ENCODE measurements around the gene GPR158. TPM values are rescaled to one million over a fixed set of nuclear protein-coding genes. Genes with fewer than 3 reads are reported as not detected.

GPR158 gene
- total and polyA plus RNA-seq, 2 donors from 2014 or later: 0.09 to 0.22 TPM

- Histone ChIP-seq H3K9ac (ENCODE audit: low read length in 3 of 3) (no peak overlapping the region), H3K9me3 (ENCODE audit: control insufficient read depth in 2 of 3, insufficient read depth in 1 of 3, low read length in 3 of 3) (no peaks in the 10 kb centered on the region), H3K4me1 (ENCODE audit: control insufficient read depth in 2 of 3, insufficient read depth in 2 of 3, low read depth in 1 of 3, low read length in 3 of 3) (peaks cover 0 to 11% (median 0%) of the 10 kb centered on the region in 3 donors), H3K27ac (ENCODE audit: low read depth in 2 of 2, low read length in 2 of 2) (no peak overlapping the region), H3K27me3 (ENCODE audit: control insufficient read depth, insufficient read depth, low read length) (no peaks in the 10 kb centered on the region), H3K4me3 (ENCODE audit: low read length in 3 of 3) (no peak overlapping the region), H3K36me3 (ENCODE audit: control insufficient read depth in 2 of 3, insufficient read depth in 3 of 3, low read length in 3 of 3) (no peaks in the 10 kb centered on the region)
- TF ChIP-seq, protein P1, sequence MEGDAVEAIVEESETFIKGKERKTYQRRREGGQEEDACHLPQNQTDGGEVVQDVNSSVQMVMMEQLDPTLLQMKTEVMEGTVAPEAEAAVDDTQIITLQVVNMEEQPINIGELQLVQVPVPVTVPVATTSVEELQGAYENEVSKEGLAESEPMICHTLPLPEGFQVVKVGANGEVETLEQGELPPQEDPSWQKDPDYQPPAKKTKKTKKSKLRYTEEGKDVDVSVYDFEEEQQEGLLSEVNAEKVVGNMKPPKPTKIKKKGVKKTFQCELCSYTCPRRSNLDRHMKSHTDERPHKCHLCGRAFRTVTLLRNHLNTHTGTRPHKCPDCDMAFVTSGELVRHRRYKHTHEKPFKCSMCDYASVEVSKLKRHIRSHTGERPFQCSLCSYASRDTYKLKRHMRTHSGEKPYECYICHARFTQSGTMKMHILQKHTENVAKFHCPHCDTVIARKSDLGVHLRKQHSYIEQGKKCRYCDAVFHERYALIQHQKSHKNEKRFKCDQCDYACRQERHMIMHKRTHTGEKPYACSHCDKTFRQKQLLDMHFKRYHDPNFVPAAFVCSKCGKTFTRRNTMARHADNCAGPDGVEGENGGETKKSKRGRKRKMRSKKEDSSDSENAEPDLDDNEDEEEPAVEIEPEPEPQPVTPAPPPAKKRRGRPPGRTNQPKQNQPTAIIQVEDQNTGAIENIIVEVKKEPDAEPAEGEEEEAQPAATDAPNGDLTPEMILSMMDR (IDR thresholded peaks at IDR 0.05; ENCODE audit: borderline replicate concordance, extremely low read depth, insufficient read depth): no peak
- intact Hi-C loops (cut with DNase I): no loop called here
- FAIRE-seq (no peak), DNase-seq (no peak)
Measured at GRCh38 chr10:25641595-25641994, 466.8 kb downstream of the GPR158 start.

GRCh38 chr10:25642721-25643120 is 467.9 kb downstream of the GPR158 start:
- TF ChIP-seq, protein P1 (IDR thresholded peaks at IDR 0.05; ENCODE audit: borderline replicate concordance, extremely low read depth, insufficient read depth): no peak
- FAIRE-seq (no peak), DNase-seq (peak in 1 of 5 donors; percentile 21)
- H3K27ac ChIP-seq (ENCODE audit: low read depth in 2 of 2, low read length in 2 of 2): no peak overlapping the region
- H3K36me3 ChIP-seq (ENCODE audit: control insufficient read depth in 2 of 3, insufficient read depth in 3 of 3, low read length in 3 of 3): no peaks in the 10 kb centered on the region
- no peaks in the 10 kb centered on the region for H3K27me3 ChIP-seq (ENCODE audit: control insufficient read depth, insufficient read depth, low read length)
- no peaks in the 10 kb centered on the region for H3K9me3 ChIP-seq (ENCODE audit: control insufficient read depth in 2 of 3, insufficient read depth in 1 of 3, low read length in 3 of 3)
- no peak overlapping the region for H3K9ac ChIP-seq (ENCODE audit: low read length in 3 of 3)
- H3K4me1 ChIP-seq (ENCODE audit: control insufficient read depth in 2 of 3, insufficient read depth in 2 of 3, low read depth in 1 of 3, low read length in 3 of 3): peaks cover 0 to 11% (median 0%) of the 10 kb centered on the region in 3 donors
- intact Hi-C loops (cut with DNase I): no loop called here
- no peak overlapping the region for H3K4me3 ChIP-seq (ENCODE audit: low read length in 3 of 3)

GRCh38 chr10:25646371-25646770 is 471.6 kb downstream of the GPR158 start:
- TF ChIP-seq, protein P1 (IDR thresholded peaks at IDR 0.05; ENCODE audit: borderline replicate concordance, extremely low read depth, insufficient read depth): no peak
- FAIRE-seq: no peak
- no peaks in the 10 kb centered on the region for H3K36me3 ChIP-seq (ENCODE audit: control insufficient read depth in 2 of 3, insufficient read depth in 3 of 3, low read length in 3 of 3)
- no peak for DNase-seq
- no peak overlapping the region for H3K4me3 ChIP-seq (ENCODE audit: low read length in 3 of 3)
- no peaks in the 10 kb centered on the region for H3K27me3 ChIP-seq (ENCODE audit: control insufficient read depth, insufficient read depth, low read length)
- H3K9ac ChIP-seq (ENCODE audit: low read length in 3 of 3): no peak overlapping the region
- peaks cover 0 to 6% (median 0%) of the 10 kb centered on the region in 3 donors for H3K4me1 ChIP-seq (ENCODE audit: control insufficient read depth in 2 of 3, insufficient read depth in 2 of 3, low read depth in 1 of 3, low read length in 3 of 3)
- no peaks in the 10 kb centered on the region for H3K9me3 ChIP-seq (ENCODE audit: control insufficient read depth in 2 of 3, insufficient read depth in 1 of 3, low read length in 3 of 3)
- intact Hi-C loops (cut with DNase I): no loop called here
- no peak overlapping the region for H3K27ac ChIP-seq (ENCODE audit: low read depth in 2 of 2, low read length in 2 of 2)

GRCh38 chr10:25651534-25651933 is 476.7 kb downstream of the GPR158 start:
- Histone ChIP-seq H3K9me3 (ENCODE audit: control insufficient read depth in 2 of 3, insufficient read depth in 1 of 3, low read length in 3 of 3) (no peaks in the 10 kb centered on the region), H3K36me3 (ENCODE audit: control insufficient read depth in 2 of 3, insufficient read depth in 3 of 3, low read length in 3 of 3) (no peaks in the 10 kb centered on the region), H3K27ac (ENCODE audit: low read depth in 2 of 2, low read length in 2 of 2) (no peak overlapping the region), H3K4me1 (ENCODE audit: control insufficient read depth in 2 of 3, insufficient read depth in 2 of 3, low read depth in 1 of 3, low read length in 3 of 3) (no peaks in the 10 kb centered on the region), H3K9ac (ENCODE audit: low read length in 3 of 3) (no peak overlapping the region), H3K4me3 (ENCODE audit: low read length in 3 of 3) (no peak overlapping the region), H3K27me3 (ENCODE audit: control insufficient read depth, insufficient read depth, low read length) (no peaks in the 10 kb centered on the region)
- intact Hi-C loops (cut with DNase I): no loop called here
- FAIRE-seq: no peak
- TF ChIP-seq, protein P1 (IDR thresholded peaks at IDR 0.05; ENCODE audit: borderline replicate concordance, extremely low read depth, insufficient read depth): no peak
- no peak for DNase-seq
